HCT116 (cell line): ENCODE data around the gene KRTAP10-9. TPM values are rescaled to one million over a fixed set of nuclear protein-coding genes. Genes with fewer than 3 reads are reported as not detected.

Experiments used
- ATAC-seq: fragments of 200-7000 bp; cut with Tn5 transposase; 2 replicates; pipeline ENCODE4 v1.9.1; 2020; ENCODE audit warnings: mild to moderate bottlenecking, moderate library complexity
- BruUV-seq: library from RNA; stranded (reverse); fragments of 400-500 nt; replicated peaks from 2 replicates; lab custom pipeline; 2021; lab: Mats Ljungman, UMichigan
- CTCF ChIA-PET: fragments of 300-600 bp; sonication (Branson Sonifier 250); formaldehyde crosslinking; loops from one replicate; lab custom pipeline; 2021; ENCODE audit warnings: antibody characterized with exemption; lab: Charles Lee
- POLR2A ChIA-PET: fragments of 300-600, 350-600 bp; sonication (Branson Sonifier 250); formaldehyde crosslinking; loops from one replicate; lab custom pipeline; 2021; ENCODE audit warnings: antibody characterized with exemption; lab: Charles Lee
- RAD21 ChIA-PET, 2 experiments: fragments of 300-600 bp; sonication (Branson Sonifier 250); formaldehyde crosslinking; loops; one replicate each; lab custom pipeline; 2023; ENCODE audit warnings: low total read pairs in 2 of 2; ENCODE audit not compliant: uncharacterized antibody in 2 of 2, unreplicated experiment in 2 of 2, low non-redundant PET in 1 of 2; lab: Charles Lee
- DNase-seq: peaks from one replicate; pipeline ENCODE4 v3.0.0-alpha.2; 2010; ENCODE audit warnings: low read depth, low spot score
- H2AFZ ChIP-seq: fragments of 200-600 bp; shearing (Covaris generic), sonication (generic); 2 replicates; pipeline ENCODE4 v1.6.1; 2017; ENCODE audit warnings: low read depth, mixed run types, mixed read lengths, antibody characterized with exemption, low read length; ENCODE audit not compliant: poor library complexity, severe bottlenecking
- H3K27ac ChIP-seq: 2 replicates; pipeline ENCODE4 v1.5.1; 2012; ENCODE audit warnings: low read depth, low read length
- H3K27me3 ChIP-seq: fragments of 200-600 bp; sonication (generic); 2 replicates; pipeline ENCODE4 v1.6.1; 2016; ENCODE audit warnings: mixed run types, low read length, mixed read lengths; ENCODE audit not compliant: insufficient read depth
- H3K36me3 ChIP-seq, 2 experiments: fragments of 200-500 bp in 1 of 2; fragments of 200-600 bp in 1 of 2; sonication (Bioruptor generic) in 1 of 2; sonication (generic) in 1 of 2; 2 replicates each; pipeline versions ENCODE4 v1.5.1 to v1.6.1; 2014 to 2016; ENCODE audit warnings: low read length in 2 of 2, inconsistent platforms in 1 of 2, mixed read lengths in 1 of 2, mixed run types in 1 of 2; ENCODE audit not compliant: insufficient read depth in 2 of 2, control insufficient read depth in 1 of 2
- H3K4me1 ChIP-seq, 2 experiments: fragments of 200-600 bp in 1 of 2; sonication (generic) in 1 of 2; 2 replicates each; pipeline versions ENCODE4 v1.5.1 to v1.6.1; 2012 to 2017; ENCODE audit warnings: low read length in 2 of 2, inconsistent platforms in 1 of 2, mild to moderate bottlenecking in 1 of 2, mixed read lengths in 1 of 2, mixed run types in 1 of 2, moderate library complexity in 1 of 2; ENCODE audit not compliant: insufficient read depth in 2 of 2, control insufficient read depth in 1 of 2
- H3K4me2 ChIP-seq: fragments of 200-600 bp; sonication (generic); 2 replicates; pipeline ENCODE4 v1.6.1; 2017; ENCODE audit warnings: mixed run types, low read length, mixed read lengths
- H3K4me3 ChIP-seq, 2 experiments: fragments of 200-600 bp in 1 of 2; sonication (generic) in 1 of 2; replicated peaks in 1 of 2; 2 replicates each; pipeline ENCODE4 v1.5.1; 2011 to 2016; ENCODE audit warnings: low read length in 2 of 2, control low read depth in 1 of 2, low read depth in 1 of 2, mild to moderate bottlenecking in 1 of 2, mixed read lengths in 1 of 2, mixed run types in 1 of 2
- H3K79me2 ChIP-seq: fragments of 200-600 bp; sonication (generic); 2 replicates; pipeline ENCODE4 v1.6.1; 2017; ENCODE audit warnings: mild to moderate bottlenecking, mixed run types, low read length, moderate library complexity, mixed read lengths; ENCODE audit not compliant: insufficient read depth
- H3K9ac ChIP-seq: fragments of 200-600 bp; sonication (generic); 2 replicates; pipeline ENCODE4 v1.6.1; 2016; ENCODE audit warnings: low read length, mixed read lengths
- H3K9me2 ChIP-seq: fragments of 200-600 bp; sonication (generic), shearing (Covaris generic); 2 replicates; pipeline ENCODE4 v1.6.1; 2017; ENCODE audit warnings: mixed run types, mild to moderate bottlenecking, moderate library complexity; ENCODE audit not compliant: insufficient read depth
- H3K9me3 ChIP-seq, 2 experiments: fragments of 200-500 bp in 1 of 2; fragments of 200-600 bp in 1 of 2; sonication (Bioruptor generic) in 1 of 2; sonication (generic) in 1 of 2; 2 replicates each; pipeline ENCODE4 v1.6.1; 2014 to 2017; ENCODE audit warnings: low read length in 2 of 2, mixed read lengths in 2 of 2, inconsistent platforms in 1 of 2, low read depth in 1 of 2, mild to moderate bottlenecking in 1 of 2, mixed run types in 1 of 2, moderate library complexity in 1 of 2; ENCODE audit not compliant: control insufficient read depth in 1 of 2, insufficient read depth in 1 of 2
- H4K20me1 ChIP-seq: fragments of 200-600 bp; sonication (generic), shearing (Covaris generic); 2 replicates; pipeline ENCODE4 v1.6.1; 2017; ENCODE audit warnings: mixed run types, mild to moderate bottlenecking, moderate library complexity; ENCODE audit not compliant: insufficient read depth
- CBX3 ChIP-seq: IDR thresholded peaks from 2 replicates; pipeline ENCODE4 v1.6.1; 2012; ENCODE audit warnings: low read depth
- CEBPB ChIP-seq: IDR thresholded peaks from 2 replicates; pipeline ENCODE4 v1.6.1; 2012; ENCODE audit warnings: low read depth
- ELF1 ChIP-seq: IDR thresholded peaks from 2 replicates; pipeline ENCODE4 v1.6.1; 2012; ENCODE audit warnings: low read depth, borderline replicate concordance
- EZH2 ChIP-seq: fragments of 200-600 bp; sonication (generic); IDR thresholded peaks from 2 replicates; pipeline ENCODE4 v1.6.1; 2017; ENCODE audit warnings: antibody characterized with exemption, mixed run types
- FOSL1 ChIP-seq: IDR thresholded peaks from 2 replicates; pipeline ENCODE4 v1.6.1; 2012; ENCODE audit warnings: low read depth
- POLR2AphosphoS5 ChIP-seq: IDR thresholded peaks from 2 replicates; pipeline ENCODE4 v1.6.1; 2011; ENCODE audit warnings: mild to moderate bottlenecking, low read depth, low read length, moderate library complexity
- RAD21 ChIP-seq: IDR thresholded peaks from 2 replicates; pipeline ENCODE4 v1.6.1; 2012; ENCODE audit warnings: low read depth, mild to moderate bottlenecking
- SIN3A ChIP-seq: IDR thresholded peaks from 2 replicates; pipeline ENCODE4 v1.6.1; 2012; ENCODE audit warnings: low read depth
- SP1 ChIP-seq: IDR thresholded peaks from 2 replicates; pipeline ENCODE4 v1.6.1; 2012; ENCODE audit warnings: low read depth
- SRF ChIP-seq: IDR thresholded peaks from 2 replicates; pipeline ENCODE4 v1.6.1; 2012; ENCODE audit warnings: low read depth
- TCF7L2 ChIP-seq: IDR thresholded peaks from 2 replicates; pipeline ENCODE4 v1.7.0; 2011; ENCODE audit warnings: borderline replicate concordance, inconsistent platforms; ENCODE audit not compliant: insufficient read depth, insufficient read length; ENCODE audit errors: extremely low read depth
- ZFX ChIP-seq: fragments of 450-650 bp; IDR thresholded peaks from 2 replicates; pipeline ENCODE4 v1.6.1; 2017
- ZNF274 ChIP-seq: fragments of 200-500 bp; sonication (Bioruptor generic); IDR thresholded peaks from 2 replicates; pipeline ENCODE4 v1.6.1; 2014; ENCODE audit warnings: mild to moderate bottlenecking, low read depth, low read length, inconsistent platforms
- intact Hi-C: fragments of 100-400 bp; cut with micrococcal nuclease; formaldehyde crosslinking; loops from 2 replicates; pipeline ENCODE4 v1.10.0; 2022
- total RNA-seq: library from RNA; stranded (reverse); gene quantifications from one replicate; pipeline ENCODE4 v1.2.1, GENCODE V29; 2021; ENCODE audit not compliant: unreplicated experiment
- TF ChIP-seq, protein P1 (sequence below): IDR thresholded peaks from 2 replicates; pipeline ENCODE4 v1.6.1; 2011; ENCODE audit warnings: mild to moderate bottlenecking, low read length, moderate library complexity; ENCODE audit not compliant: insufficient replicate concordance; ENCODE audit errors: extremely low read depth
- TF ChIP-seq, protein P2 (sequence below), 3 experiments: fragments of 200-600 bp in 1 of 3; sonication (generic) in 1 of 3; IDR thresholded peaks in 2 of 3; conservative IDR thresholded peaks in 1 of 3; 2 replicates each; pipeline ENCODE4 v1.5.1; 2012 to 2017; ENCODE audit warnings: low read depth in 2 of 3, low read length in 2 of 3, antibody characterized with exemption in 1 of 3, borderline replicate concordance in 1 of 3, control low read depth in 1 of 3, mild to moderate bottlenecking in 1 of 3, mixed read lengths in 1 of 3, mixed run types in 1 of 3, moderate library complexity in 1 of 3; ENCODE audit not compliant: insufficient read depth in 1 of 3
- TF ChIP-seq, protein P3 (sequence below): IDR thresholded peaks from 2 replicates; pipeline ENCODE4 v1.6.1; 2012; ENCODE audit warnings: low read depth
- TF ChIP-seq, protein P4 (sequence below): IDR thresholded peaks from 2 replicates; pipeline ENCODE4 v1.6.1; 2012
- TF ChIP-seq, protein P5 (sequence below): IDR thresholded peaks from 2 replicates; pipeline ENCODE4 v1.6.1; 2012

Gene KRTAP10-9
- total RNA-seq, 1 experiment from 2014 or later = not detected

DNA sequence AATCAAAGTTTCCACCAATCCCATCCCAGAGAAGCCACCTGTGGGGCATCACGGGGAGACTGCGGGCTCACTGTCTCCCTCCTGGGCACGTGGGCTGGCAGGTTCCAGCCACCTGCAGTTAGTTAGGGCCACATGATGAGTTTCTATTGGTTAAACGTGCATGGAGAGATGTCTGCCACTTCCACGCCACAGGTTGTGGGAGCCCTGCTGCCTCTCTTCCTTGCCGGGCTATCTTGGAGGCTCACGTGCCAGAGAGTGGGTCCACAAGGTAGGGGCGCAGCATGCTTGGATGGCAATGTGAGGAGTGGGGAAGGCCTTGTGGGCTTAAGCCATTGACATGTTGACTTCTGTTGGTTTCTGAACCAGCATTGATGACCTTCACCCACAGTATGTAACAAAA is 23.0 kb upstream of the KRTAP10-9 start:
- intact Hi-C loops = no loop called here
- H3K36me3 ChIP-seq = no peaks in the 10 kb centered on the region
- ATAC-seq (no peak), DNase-seq (no peak)
- H3K27me3 ChIP-seq = peaks cover 11% of the 10 kb centered on the region; the same call in 1 of the 2 replicates
- no peaks in the 10 kb centered on the region for H3K4me1 ChIP-seq
- H3K4me3 ChIP-seq = no peak overlapping the region
- H3K9me3 ChIP-seq = no peaks in the 10 kb centered on the region
- no peaks in the 10 kb centered on the region for H4K20me1 ChIP-seq
- ChIA-PET POLR2A (no interaction called here), CTCF (no interaction called here), RAD21 (no interaction called here)
- TF ChIP-seq ZFX (no peak), EZH2 (no peak), TCF7L2 (no peak), SIN3A (no peak), ELF1 (no peak), RAD21 (no peak), CBX3 (no peak), POLR2AphosphoS5 (no peak), FOSL1 (no peak), SP1 (no peak), CEBPB (no peak), SRF (no peak), ZNF274 (no peak)
- TF ChIP-seq, protein P1, sequence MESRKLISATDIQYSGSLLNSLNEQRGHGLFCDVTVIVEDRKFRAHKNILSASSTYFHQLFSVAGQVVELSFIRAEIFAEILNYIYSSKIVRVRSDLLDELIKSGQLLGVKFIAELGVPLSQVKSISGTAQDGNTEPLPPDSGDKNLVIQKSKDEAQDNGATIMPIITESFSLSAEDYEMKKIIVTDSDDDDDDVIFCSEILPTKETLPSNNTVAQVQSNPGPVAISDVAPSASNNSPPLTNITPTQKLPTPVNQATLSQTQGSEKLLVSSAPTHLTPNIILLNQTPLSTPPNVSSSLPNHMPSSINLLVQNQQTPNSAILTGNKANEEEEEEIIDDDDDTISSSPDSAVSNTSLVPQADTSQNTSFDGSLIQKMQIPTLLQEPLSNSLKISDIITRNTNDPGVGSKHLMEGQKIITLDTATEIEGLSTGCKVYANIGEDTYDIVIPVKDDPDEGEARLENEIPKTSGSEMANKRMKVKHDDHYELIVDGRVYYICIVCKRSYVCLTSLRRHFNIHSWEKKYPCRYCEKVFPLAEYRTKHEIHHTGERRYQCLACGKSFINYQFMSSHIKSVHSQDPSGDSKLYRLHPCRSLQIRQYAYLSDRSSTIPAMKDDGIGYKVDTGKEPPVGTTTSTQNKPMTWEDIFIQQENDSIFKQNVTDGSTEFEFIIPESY = no peak
- TF ChIP-seq, protein P2, sequence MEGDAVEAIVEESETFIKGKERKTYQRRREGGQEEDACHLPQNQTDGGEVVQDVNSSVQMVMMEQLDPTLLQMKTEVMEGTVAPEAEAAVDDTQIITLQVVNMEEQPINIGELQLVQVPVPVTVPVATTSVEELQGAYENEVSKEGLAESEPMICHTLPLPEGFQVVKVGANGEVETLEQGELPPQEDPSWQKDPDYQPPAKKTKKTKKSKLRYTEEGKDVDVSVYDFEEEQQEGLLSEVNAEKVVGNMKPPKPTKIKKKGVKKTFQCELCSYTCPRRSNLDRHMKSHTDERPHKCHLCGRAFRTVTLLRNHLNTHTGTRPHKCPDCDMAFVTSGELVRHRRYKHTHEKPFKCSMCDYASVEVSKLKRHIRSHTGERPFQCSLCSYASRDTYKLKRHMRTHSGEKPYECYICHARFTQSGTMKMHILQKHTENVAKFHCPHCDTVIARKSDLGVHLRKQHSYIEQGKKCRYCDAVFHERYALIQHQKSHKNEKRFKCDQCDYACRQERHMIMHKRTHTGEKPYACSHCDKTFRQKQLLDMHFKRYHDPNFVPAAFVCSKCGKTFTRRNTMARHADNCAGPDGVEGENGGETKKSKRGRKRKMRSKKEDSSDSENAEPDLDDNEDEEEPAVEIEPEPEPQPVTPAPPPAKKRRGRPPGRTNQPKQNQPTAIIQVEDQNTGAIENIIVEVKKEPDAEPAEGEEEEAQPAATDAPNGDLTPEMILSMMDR (IDR thresholded peaks at IDR 0.05 in 2 of 3, conservative IDR thresholded peaks at IDR 0.05 in 1 of 3; ENCODE audit: borderline replicate concordance in 1 of 3, insufficient read depth in 1 of 3, low read depth in 2 of 3, low read length in 2 of 3) = no peak
- TF ChIP-seq, protein P3, sequence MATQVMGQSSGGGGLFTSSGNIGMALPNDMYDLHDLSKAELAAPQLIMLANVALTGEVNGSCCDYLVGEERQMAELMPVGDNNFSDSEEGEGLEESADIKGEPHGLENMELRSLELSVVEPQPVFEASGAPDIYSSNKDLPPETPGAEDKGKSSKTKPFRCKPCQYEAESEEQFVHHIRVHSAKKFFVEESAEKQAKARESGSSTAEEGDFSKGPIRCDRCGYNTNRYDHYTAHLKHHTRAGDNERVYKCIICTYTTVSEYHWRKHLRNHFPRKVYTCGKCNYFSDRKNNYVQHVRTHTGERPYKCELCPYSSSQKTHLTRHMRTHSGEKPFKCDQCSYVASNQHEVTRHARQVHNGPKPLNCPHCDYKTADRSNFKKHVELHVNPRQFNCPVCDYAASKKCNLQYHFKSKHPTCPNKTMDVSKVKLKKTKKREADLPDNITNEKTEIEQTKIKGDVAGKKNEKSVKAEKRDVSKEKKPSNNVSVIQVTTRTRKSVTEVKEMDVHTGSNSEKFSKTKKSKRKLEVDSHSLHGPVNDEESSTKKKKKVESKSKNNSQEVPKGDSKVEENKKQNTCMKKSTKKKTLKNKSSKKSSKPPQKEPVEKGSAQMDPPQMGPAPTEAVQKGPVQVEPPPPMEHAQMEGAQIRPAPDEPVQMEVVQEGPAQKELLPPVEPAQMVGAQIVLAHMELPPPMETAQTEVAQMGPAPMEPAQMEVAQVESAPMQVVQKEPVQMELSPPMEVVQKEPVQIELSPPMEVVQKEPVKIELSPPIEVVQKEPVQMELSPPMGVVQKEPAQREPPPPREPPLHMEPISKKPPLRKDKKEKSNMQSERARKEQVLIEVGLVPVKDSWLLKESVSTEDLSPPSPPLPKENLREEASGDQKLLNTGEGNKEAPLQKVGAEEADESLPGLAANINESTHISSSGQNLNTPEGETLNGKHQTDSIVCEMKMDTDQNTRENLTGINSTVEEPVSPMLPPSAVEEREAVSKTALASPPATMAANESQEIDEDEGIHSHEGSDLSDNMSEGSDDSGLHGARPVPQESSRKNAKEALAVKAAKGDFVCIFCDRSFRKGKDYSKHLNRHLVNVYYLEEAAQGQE = no peak
- TF ChIP-seq, protein P4, sequence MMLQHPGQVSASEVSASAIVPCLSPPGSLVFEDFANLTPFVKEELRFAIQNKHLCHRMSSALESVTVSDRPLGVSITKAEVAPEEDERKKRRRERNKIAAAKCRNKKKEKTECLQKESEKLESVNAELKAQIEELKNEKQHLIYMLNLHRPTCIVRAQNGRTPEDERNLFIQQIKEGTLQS = no peak
- TF ChIP-seq, protein P5, sequence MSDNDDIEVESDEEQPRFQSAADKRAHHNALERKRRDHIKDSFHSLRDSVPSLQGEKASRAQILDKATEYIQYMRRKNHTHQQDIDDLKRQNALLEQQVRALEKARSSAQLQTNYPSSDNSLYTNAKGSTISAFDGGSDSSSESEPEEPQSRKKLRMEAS = no peak
- no peak overlapping the region for H3K27ac ChIP-seq
- no peak overlapping the region for H3K4me2 ChIP-seq
- no TSS peak for BruUV-seq
- H3K9me2 ChIP-seq = no peaks in the 10 kb centered on the region
- no peaks in the 10 kb centered on the region for H3K79me2 ChIP-seq
- no peak overlapping the region for H2AFZ ChIP-seq
- no peak overlapping the region for H3K9ac ChIP-seq
